HG02973 (cell line): Measurements from ENCODE around the gene PHF21B.
"Not testable (repeated sequence)": the region's sequence is repeated elsewhere in the genome, so short reads cannot be mapped to it uniquely, and the experiment has no call there.

Source experiments
- ATAC-seq: cut with Tn5 transposase; IDR thresholded peaks from one replicate; pipeline ENCODE4 v1.9.1; 2021; ENCODE audit warnings: moderate library complexity; ENCODE audit not compliant: unreplicated experiment

PHF21B gene

GRCh38 chr22:44924710-44925109 is 85.1 kb downstream of the PHF21B start:
- no peak for ATAC-seq

- ATAC-seq, result no peak
These were observed 85.7 kb downstream of the PHF21B start for GRCh38 chr22:44924098-44924497.

- ATAC-seq, result not testable (repeated sequence)
These were observed 88.0 kb downstream of the PHF21B start for GRCh38 chr22:44921766-44922165.

- ATAC-seq, result no peak
These were observed 89.6 kb downstream of the PHF21B start for GRCh38 chr22:44920183-44920582.

- ATAC-seq, result no peak
These were observed 90.1 kb downstream of the PHF21B start for GRCh38 chr22:44919691-44920090.

GRCh38 chr22:44918925-44919392 is 90.8 kb downstream of the PHF21B start:
- no peak for ATAC-seq

GRCh38 chr22:44918166-44918924 is 91.5 kb downstream of the PHF21B start:
- ATAC-seq, result no peak

GRCh38 chr22:44917372-44918165 is 92.2 kb downstream of the PHF21B start:
- no peak for ATAC-seq

GRCh38 chr22:44916281-44917231 is 93.2 kb downstream of the PHF21B start:
- ATAC-seq, result no peak

- no peak for ATAC-seq
These were observed 94.4 kb downstream of the PHF21B start for GRCh38 chr22:44915441-44915840.

GRCh38 chr22:44914026-44914721 is 95.6 kb downstream of the PHF21B start:
- no peak for ATAC-seq

GRCh38 chr22:44913198-44913983 is 96.4 kb downstream of the PHF21B start:
- ATAC-seq, result no peak

- no peak for ATAC-seq
These were observed 100.6 kb downstream of the PHF21B start for GRCh38 chr22:44909241-44909640.

- no peak for ATAC-seq
These were observed 101.8 kb downstream of the PHF21B start for GRCh38 chr22:44907765-44908737.

- ATAC-seq, result no peak
These were observed 102.7 kb downstream of the PHF21B start for GRCh38 chr22:44906999-44907644.

GRCh38 chr22:44906248-44906936 is 103.4 kb downstream of the PHF21B start:
- no peak for ATAC-seq

GRCh38 chr22:44904492-44905152 is 105.2 kb downstream of the PHF21B start:
- not testable (repeated sequence) for ATAC-seq
